GM20000 (cell line): ENCODE results near the gene ST6GALNAC3.
"Not testable (repeated sequence)": the region's sequence is repeated elsewhere in the genome, so short reads cannot be mapped to it uniquely, and the experiment has no call there.

Experiments
- DNase-seq: peaks from one replicate; pipeline ENCODE4 v3.0.0; 2012; ENCODE audit warnings: low spot score
- CTCF ChIP-seq: IDR thresholded peaks from 2 replicates; pipeline ENCODE4 v1.5.1; 2012; ENCODE audit warnings: mild to moderate bottlenecking, control low read depth; ENCODE audit errors: extremely low read depth, missing control alignments

ST6GALNAC3 gene

GRCh38 chr1:76238094-76238628 lies 163.6 kb downstream of the ST6GALNAC3 start:
- TF ChIP-seq CTCF: no peak
- DNase-seq: no peak

- TF ChIP-seq CTCF: no peak
- DNase-seq: no peak
Measured at GRCh38 chr1:76239470-76239918, 164.9 kb downstream of the ST6GALNAC3 start.

- DNase-seq: no peak
Measured at GRCh38 chr1:76240316-76240715, 165.8 kb downstream of the ST6GALNAC3 start.

GRCh38 chr1:76242587-76242986 lies 168.0 kb downstream of the ST6GALNAC3 start:
- not testable (repeated sequence) for DNase-seq

More at GRCh38 chr1:76240316-76240715, 165.8 kb downstream of the ST6GALNAC3 start:
- TF ChIP-seq CTCF: no peak

- no peak for DNase-seq
- no peak for TF ChIP-seq CTCF
Measured at GRCh38 chr1:76247261-76247852, 172.8 kb downstream of the ST6GALNAC3 start.

GRCh38 chr1:76250271-76250670 lies 175.7 kb downstream of the ST6GALNAC3 start:
- no peak for TF ChIP-seq CTCF
- no peak for DNase-seq

GRCh38 chr1:76252431-76252830 lies 177.9 kb downstream of the ST6GALNAC3 start:
- DNase-seq: no peak
- TF ChIP-seq CTCF: no peak
